SU-DHL-6 (cell line): ENCODE measurements around the gene RALB.

Experiments used
- H2AFZ ChIP-seq: fragments of 200-600 bp; sonication (generic); 2 replicates; pipeline ENCODE4 v1.6.1; 2014; ENCODE audit warnings: low read depth, mild to moderate bottlenecking, moderate library complexity, mixed read lengths, antibody characterized with exemption, low read length; ENCODE audit not compliant: severe bottlenecking
- H3F3A ChIP-seq: fragments of 200-600 bp; shearing (Covaris generic); 2 replicates; pipeline ENCODE4 v1.6.0; 2016; ENCODE audit warnings: antibody characterized with exemption, mild to moderate bottlenecking; ENCODE audit not compliant: insufficient read depth
- H3K27ac ChIP-seq: fragments of 200-600 bp; sonication (generic); 2 replicates; pipeline ENCODE4 v1.5.1; 2016; ENCODE audit warnings: low read depth, mild to moderate bottlenecking, low read length, moderate library complexity, mixed read lengths
- H3K27me3 ChIP-seq: fragments of 200-600 bp; sonication (generic), shearing (Covaris generic); 2 replicates; pipeline ENCODE4 v1.6.0; 2014; ENCODE audit warnings: mild to moderate bottlenecking, low read length
- H3K36me3 ChIP-seq: fragments of 200-600 bp; sonication (generic); 2 replicates; pipeline ENCODE4 v1.6.1; 2014; ENCODE audit warnings: mild to moderate bottlenecking, low read length, mixed read lengths
- H3K4me2 ChIP-seq: fragments of 300-600, 200-600 bp; shearing (Covaris generic), sonication (generic); 2 replicates; pipeline ENCODE4 v1.6.0; 2014; ENCODE audit warnings: low read length, low read depth, mild to moderate bottlenecking; ENCODE audit not compliant: poor library complexity, severe bottlenecking
- H3K4me3 ChIP-seq: fragments of 200-600 bp; sonication (generic); 2 replicates; pipeline ENCODE4 v1.5.1; 2014; ENCODE audit warnings: antibody characterized with exemption, low read length, mild to moderate bottlenecking, mixed read lengths; ENCODE audit not compliant: insufficient read depth, poor library complexity, severe bottlenecking
- H3K79me2 ChIP-seq: fragments of 200-600 bp; sonication (generic); 2 replicates; pipeline ENCODE4 v1.6.1; 2014; ENCODE audit warnings: mild to moderate bottlenecking, low read length, moderate library complexity; ENCODE audit not compliant: insufficient read depth
- H3K9ac ChIP-seq: fragments of 200-600 bp; sonication (generic); 2 replicates; pipeline ENCODE4 v1.7.0; 2014; ENCODE audit warnings: mild to moderate bottlenecking, low read length
- H3K9me2 ChIP-seq: fragments of 200-600 bp; sonication (generic); replicated peaks from 2 replicates; pipeline ENCODE4 v1.6.1; 2014; ENCODE audit warnings: low read length; ENCODE audit not compliant: insufficient read depth
- H3K9me3 ChIP-seq: fragments of 200-600 bp; sonication (generic); 2 replicates; pipeline ENCODE4 v1.6.1; 2014; ENCODE audit warnings: low read length, mixed read lengths; ENCODE audit not compliant: insufficient read depth
- H4K20me1 ChIP-seq: fragments of 200-600 bp; sonication (generic); 2 replicates; pipeline ENCODE4 v1.6.1; 2014; ENCODE audit warnings: low read depth, mild to moderate bottlenecking, antibody characterized with exemption, low read length, moderate library complexity, mixed read lengths
- CTCF ChIP-seq: fragments of 200-600 bp; sonication (generic); IDR thresholded peaks from one replicate; pipeline ENCODE4 v1.5.1; 2017; ENCODE audit warnings: antibody characterized with exemption, mild to moderate bottlenecking, low read length, moderate library complexity; ENCODE audit not compliant: insufficient read depth, poor library complexity, severe bottlenecking
- EZH2phosphoT487 ChIP-seq: fragments of 200-600 bp; sonication (generic), shearing (Covaris generic); conservative IDR thresholded peaks from 2 replicates; pipeline ENCODE4 v1.6.1; 2018; ENCODE audit warnings: mild to moderate bottlenecking, antibody characterized with exemption, low read length, moderate library complexity, mixed read lengths

Gene RALB

GRCh38 chr2:120224256-120224655 lies 28.4 kb upstream of the RALB start:
- H3K9ac ChIP-seq: peak overlapping the region; percentile 68; the same call in 1 of the 2 replicates

GRCh38 chr2:120224735-120225548 lies 27.7 kb upstream of the RALB start:
- no peaks in the 10 kb centered on the region for H3K79me2 ChIP-seq
- no peak overlapping the region for H3K27ac ChIP-seq
- no peak overlapping the region for H3K9ac ChIP-seq
- no peak overlapping the region for H3K4me3 ChIP-seq
- H3F3A ChIP-seq: no peaks in the 10 kb centered on the region
- H3K27me3 ChIP-seq: no peaks in the 10 kb centered on the region
- H2AFZ ChIP-seq: no peak overlapping the region
- no peak overlapping the region for H3K4me2 ChIP-seq
- H3K36me3 ChIP-seq: no peaks in the 10 kb centered on the region
- no peaks in the 10 kb centered on the region for H3K9me2 ChIP-seq
- no peaks in the 10 kb centered on the region for H4K20me1 ChIP-seq
- H3K9me3 ChIP-seq: no peaks in the 10 kb centered on the region
- no peak for TF ChIP-seq EZH2phosphoT487
- TF ChIP-seq CTCF: no peak

More at GRCh38 chr2:120224256-120224655, 28.4 kb upstream of the RALB start:
- Histone ChIP-seq H2AFZ (no peak overlapping the region), H3K27me3 (no peaks in the 10 kb centered on the region), H4K20me1 (no peaks in the 10 kb centered on the region), H3K9me3 (no peaks in the 10 kb centered on the region), H3K79me2 (no peaks in the 10 kb centered on the region), H3K36me3 (no peaks in the 10 kb centered on the region), H3K27ac (no peak overlapping the region), H3K4me2 (peak overlapping the region; percentile 80), H3K9me2 (no peaks in the 10 kb centered on the region), H3F3A (no peaks in the 10 kb centered on the region), H3K4me3 (no peak overlapping the region)
- TF ChIP-seq EZH2phosphoT487 (no peak), CTCF (no peak)

- Histone ChIP-seq H2AFZ (no peak overlapping the region), H3K27ac (no peak overlapping the region), H3K9me2 (no peaks in the 10 kb centered on the region), H3K4me3 (no peak overlapping the region), H3K4me2 (no peak overlapping the region), H4K20me1 (no peaks in the 10 kb centered on the region), H3K36me3 (no peaks in the 10 kb centered on the region), H3K79me2 (no peaks in the 10 kb centered on the region), H3K27me3 (no peaks in the 10 kb centered on the region), H3K9ac (no peak overlapping the region), H3F3A (no peaks in the 10 kb centered on the region), H3K9me3 (no peaks in the 10 kb centered on the region)
- TF ChIP-seq CTCF (no peak), EZH2phosphoT487 (no peak)
These were observed 27.0 kb upstream of the RALB start for GRCh38 chr2:120225549-120226065.
